Occipital lobe (tissue), 2 donors: ENCODE measurements around the gene PAH. TPM values are rescaled to one million over a fixed set of nuclear protein-coding genes. Genes with fewer than 3 reads are reported as not detected.
"Not testable (repeated sequence)": the region's sequence is repeated elsewhere in the genome, so short reads cannot be mapped to it uniquely, and the experiment has no call there.

Experiments used
- DNase-seq: peaks from one replicate; lab custom pipeline; 2025; lab: John Stamatoyannopoulos, UW
- total RNA-seq: library from RNA; depleted of rRNA; stranded (reverse); fragments of >200 nt; gene quantifications from one replicate; pipeline ENCODE4 v1.2.3, GENCODE V29; 2014

Gene PAH
- total RNA-seq, 1 donor from 2014 or later = 0.16 TPM

DNA sequence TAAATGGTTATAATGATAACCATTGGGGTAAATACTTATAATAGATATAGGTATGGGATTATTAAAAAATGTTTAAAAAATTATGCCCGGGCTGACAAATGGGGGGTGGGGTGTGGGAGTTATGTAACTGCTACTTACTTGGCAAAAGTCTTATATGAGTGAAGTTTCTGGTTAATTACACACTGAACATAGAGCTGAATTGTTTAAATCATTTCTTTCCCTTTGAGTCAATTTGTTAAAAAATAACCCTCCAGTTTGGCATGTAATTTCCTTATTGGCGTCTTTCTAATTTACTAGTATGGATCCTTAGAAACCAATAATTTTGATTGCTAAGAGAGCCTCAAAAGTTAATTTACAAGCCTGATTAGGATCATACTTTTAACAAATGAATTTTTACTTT, 16.7 kb downstream of the PAH start:
- DNase-seq = no peak

DNA sequence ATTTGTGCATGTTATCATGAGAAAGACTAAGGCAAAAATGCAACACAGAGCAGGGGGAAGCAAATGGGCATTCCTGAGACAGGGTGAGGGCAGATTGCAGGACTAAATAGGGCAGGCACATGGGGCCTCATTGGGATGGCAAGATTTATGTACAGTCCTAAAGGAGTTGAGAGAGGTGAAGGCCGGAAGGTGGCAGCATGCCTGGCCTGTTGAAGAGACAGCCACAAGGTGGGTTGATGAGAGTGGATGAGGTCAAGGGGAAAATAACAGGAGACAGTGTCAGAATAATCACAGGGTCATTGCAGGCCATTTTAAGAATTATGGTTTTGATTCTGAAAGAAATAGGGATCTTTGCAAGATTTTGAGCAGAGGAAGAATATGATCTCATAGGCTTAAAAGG, 21.0 kb downstream of the PAH start:
- DNase-seq = no peak

DNA sequence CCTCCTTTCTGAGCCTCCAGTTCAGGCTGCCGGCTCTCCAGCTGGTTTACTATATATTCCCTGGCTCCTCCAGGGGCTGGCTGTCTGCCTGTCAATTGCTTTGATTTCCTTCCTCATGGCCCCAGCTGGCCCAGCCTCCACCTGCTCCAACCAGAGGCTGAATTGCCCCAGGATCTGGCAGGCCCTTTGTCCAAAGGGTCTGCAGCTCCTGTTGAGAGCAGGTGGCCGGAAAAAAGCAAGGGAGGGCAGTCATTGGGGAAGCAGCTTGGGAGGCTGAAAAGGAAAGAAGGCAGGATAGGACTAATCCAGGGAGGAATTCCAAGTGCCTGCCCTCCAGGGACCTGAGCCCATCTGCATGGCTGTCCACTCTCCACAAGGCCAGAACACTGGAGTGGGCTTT, 25.3 kb downstream of the PAH start:
- no peak for DNase-seq

DNA sequence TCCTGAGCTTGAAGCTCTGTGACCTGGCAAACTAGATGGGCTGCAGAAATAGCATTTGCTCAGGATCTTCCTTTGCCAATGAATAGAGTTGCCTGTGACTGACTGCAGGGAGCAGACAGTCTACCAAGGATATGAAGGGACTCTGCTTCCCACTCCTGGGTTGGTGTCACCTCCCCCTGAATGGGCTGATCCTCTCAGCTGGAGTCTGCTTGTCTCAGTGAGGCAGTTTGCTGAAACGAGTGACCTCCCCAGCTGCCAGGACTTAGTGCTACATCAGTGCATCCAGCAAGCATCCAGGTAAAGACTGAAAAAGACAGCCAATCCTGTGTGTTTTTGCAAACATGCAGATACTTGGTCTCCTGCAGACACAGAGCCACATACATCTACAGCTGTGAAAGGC, 28.5 kb downstream of the PAH start:
- no peak for DNase-seq

DNA sequence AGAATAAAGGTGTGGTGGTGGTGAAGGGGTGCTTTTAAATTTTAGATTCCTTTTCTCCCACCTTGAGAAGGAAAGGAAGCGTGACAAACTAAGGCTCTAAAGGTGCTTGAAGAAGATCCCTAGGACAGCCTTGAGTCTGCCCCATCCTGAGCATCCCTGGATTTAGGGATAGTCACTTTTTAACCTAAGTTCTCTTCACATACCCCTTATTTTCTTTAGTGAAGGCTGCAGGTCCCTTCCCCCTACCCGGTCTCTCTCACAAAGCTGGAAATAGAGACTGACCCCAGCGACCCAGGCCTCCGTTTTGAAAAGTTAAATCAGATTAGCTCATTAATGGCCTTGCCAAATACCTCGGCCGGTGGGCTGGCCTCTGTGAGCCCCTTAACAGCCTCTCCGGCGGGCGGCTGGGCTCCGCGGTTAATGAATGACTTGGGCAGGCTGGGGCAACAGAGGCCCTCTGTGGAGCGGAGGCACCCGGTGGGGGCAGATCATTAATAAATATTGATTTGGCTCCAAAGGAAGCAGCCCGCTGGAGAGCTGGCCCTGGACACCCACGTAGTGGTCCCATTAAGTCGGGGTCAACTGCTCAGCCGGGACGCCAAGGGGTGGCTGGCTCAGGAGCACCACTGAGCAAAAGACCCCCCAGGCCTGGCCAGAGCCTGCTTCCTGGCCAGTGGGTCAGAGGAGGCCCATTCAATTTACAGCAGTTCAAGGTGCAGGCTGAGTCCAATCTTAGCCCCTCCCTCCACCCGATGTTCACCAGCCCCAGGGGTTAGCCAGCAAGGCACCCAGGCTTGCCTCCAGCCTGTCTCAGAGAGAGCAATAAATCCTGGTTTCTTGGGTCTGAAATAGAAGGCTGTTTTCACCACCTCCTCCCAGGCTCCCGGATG, 31.8 kb downstream of the PAH start:
- DNase-seq = no peak

DNA sequence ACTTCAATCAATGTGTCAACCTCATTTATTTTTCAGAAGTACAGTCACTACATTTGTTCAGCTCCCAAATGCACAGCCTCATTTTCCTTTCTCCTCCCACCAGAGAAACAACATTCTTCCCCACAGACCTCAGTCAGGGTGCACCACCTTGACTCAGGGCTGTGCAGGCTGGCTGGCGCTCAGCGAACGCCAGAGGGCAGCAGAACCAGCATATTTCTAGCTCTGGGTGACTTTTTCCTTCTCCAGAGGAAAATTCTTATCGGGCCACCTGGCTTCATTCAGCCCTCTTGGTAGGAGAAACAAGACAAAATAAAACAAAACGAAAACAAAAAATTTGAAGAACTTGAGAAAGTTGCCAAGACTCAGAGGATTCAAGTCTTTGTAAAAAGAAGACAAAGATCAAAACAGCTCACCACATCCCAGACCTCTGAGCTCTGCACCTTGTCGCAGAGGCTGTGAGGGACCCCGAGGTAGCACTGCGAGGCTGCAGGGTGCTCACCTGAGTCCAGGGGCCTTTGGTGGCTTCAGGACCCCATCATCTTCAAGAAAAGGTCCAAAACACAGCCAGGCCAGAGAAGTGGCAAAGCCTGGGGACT, 33.7 kb downstream of the PAH start:
- DNase-seq = no peak

DNA sequence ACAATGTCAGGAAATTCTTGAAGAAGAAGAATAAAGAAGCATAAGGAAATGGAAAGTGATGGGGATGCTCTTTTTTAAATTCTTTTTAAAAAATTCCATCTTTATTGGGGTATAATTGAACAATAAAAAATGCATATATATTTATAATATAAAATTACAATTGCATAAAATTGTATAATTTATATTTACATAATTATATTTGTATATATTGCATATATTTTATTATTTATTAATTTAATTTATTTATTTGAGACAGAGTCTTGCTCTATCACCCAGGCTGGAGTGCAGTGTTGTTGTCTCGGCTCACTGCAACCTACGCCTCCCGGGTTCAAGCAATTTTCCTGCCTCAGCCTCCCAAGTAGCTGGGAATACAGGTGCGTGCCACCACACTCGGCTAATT, 36.3 kb downstream of the PAH start:
- no peak for DNase-seq

DNA sequence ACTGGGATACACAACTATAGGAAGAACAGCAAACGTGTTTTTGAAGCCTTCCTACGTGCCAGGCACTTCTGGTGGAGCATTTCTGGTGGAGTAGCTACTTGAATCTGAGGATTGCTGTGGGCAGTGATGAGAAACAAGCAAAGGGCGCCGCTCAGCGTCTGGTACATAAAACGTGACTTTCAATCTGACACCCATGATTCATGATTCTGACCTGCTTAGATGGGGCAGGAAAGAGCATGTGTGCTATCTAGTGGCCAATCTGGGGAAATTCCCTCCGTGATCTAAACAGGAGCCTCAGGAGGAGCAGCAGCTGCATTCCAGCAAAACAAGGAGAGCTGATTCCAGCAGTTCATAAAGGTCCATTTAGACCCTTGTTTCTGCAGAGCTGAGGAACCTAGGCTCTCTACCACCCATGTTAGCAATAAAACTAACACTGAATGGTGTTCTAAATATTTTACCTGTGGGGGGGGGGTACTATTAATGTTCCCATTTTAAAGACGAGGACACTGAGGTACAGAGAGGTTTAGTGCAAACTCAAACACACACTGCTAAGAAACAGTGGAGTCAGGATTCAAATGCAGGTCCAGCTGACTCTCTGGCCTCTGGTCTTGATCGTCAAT, 37.8 kb downstream of the PAH start:
- peak; percentile 59 for DNase-seq

DNA sequence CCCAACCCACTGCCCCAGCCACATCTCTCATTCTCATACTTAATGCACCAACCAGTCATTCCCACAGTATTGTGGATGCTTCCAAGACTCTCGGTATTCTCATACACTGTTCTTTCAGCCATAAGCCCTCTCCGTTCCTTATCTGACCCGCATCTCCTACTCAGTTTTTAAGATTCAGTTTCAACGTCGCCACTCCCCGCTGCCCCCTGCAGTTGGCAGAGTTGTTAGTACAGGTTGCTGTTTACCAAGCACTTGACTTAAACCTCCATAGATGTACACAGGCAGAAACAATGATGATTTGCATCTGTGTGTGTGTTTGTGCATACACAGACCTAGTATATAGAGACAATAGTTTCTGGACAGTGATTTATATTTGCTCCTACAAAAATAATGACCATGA, 40.2 kb downstream of the PAH start:
- no peak for DNase-seq

DNA sequence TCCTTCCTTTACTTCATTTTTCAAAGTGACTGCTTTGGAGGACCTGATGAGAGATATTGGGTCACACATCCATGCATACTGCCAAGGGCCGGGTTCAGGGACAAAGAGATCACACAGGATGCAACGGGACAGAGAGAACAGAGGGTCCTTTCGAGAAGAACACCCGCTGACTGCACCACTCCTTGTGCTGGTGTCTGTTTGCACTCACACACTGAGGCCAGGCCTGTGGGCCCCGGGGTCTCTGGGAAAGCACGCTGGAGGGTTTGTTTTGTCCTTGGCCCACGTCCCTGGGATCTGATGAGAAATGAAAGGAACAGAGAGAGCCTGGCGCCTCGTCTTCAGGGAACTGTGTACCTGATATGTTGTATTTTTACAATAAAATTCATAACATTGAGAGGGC, 42.2 kb downstream of the PAH start:
- no peak for DNase-seq

DNA sequence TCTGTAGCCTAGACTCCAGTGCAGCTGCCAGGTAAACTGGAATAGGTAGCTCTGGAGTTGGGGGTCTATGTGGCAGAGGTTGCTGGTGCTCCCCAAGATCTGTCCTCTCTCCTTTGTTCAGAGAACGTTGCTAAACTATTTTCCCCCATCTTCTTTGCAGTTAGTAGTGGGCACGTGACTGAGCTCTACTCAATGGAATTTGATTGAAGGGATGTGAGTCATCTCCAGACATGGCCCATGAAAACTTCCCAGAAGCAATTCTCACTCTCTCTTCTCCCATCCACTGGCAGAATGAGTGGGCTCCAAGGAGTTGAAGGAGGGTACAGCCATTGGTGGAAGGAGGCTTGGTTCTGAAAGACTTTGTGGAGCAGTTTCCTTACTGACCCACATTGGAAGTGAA, 44.0 kb downstream of the PAH start:
- no peak for DNase-seq

DNA sequence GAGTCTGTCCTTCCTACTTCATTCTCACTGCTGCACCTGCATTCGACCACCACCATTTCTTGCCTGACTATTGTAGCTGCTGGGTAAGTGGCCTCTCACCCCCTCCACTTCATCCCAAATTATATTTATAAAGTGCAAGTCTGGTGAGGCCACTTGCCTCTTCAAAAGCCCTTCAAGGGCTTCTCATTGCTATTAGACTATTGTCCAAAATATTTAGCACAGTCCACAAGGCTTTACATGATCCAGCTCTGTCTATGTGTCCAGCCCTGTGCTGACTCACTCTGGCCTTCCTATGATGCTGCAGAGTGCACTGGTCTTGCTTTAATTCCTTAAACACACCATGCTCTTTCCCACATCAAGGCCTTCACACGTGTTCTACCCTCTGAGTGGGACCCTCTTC, 46.0 kb downstream of the PAH start:
- no peak for DNase-seq

DNA sequence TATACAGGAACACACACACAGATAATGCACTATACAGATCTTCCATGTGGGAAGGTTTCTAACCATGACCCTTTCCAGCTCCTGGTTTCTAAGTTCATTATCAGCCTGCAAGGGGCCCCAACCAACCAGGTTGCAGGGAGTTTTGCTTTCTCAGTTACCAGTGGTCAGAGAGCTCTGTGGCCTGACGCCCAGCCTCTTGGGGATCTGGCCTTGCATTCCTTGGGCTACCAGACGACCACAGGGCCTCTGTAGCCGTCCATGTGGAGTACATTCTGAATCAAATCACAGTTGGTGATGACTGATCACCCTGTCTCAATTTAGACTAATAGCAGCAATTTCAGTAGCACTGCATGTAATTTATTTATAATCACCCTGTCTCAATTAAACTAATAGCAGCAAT, 47.5 kb downstream of the PAH start:
- no peak for DNase-seq

DNA sequence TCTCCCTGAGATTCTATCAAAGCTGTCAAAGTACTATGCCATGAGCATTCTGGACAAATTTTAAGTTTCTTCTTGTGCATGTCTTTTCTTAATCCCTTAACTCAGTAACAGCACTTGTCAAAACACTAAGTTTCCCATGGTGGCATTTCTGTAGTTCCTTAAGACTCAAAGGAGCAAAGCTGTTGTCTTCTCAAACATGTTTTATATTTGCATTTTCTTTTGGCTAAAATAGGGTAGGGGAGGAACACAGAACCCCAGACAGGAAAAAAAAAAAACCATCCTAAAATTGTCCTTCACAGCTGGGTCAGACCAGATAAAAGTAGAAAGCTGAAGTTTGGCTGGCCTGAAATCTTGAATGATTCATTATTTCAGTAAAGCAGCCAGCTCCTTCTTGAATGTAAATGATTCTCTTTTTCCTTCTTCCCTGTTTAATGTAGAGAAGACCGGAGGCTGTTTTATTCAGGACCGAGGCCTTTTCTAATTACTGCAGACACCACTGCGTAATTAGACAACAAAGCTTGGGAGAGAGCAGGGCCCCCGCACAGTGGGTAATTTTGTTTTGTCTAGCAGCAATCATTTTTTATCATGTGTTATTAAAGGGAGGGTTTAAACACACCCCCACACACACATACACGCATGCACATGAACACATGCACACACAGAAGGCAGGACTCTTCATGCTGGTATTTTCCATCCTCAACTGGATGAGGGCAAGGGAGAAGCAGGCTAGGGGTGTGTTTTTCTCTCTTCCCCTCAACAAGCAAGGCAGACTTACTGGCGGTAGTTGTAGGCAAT, 51.0 kb downstream of the PAH start:
- no peak for DNase-seq

DNA sequence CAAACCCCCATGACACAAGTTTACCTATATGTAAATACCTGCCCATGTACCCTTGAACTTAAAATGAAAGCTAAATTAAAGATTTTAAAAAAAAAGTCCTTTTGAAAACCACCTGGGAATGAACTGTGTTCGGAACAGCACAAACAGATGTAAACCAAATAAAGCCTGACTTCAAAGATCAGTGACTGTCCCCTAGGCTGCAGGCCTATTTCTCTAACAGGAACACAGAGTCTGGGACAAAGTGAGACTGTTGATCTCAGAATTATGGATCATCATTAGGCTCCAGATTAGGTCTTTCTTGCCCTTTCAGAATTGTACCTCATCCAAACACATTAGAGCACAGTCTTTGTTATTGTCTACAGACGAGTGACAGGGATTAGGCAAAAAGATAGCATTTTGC, 54.6 kb downstream of the PAH start:
- DNase-seq = no peak

DNA sequence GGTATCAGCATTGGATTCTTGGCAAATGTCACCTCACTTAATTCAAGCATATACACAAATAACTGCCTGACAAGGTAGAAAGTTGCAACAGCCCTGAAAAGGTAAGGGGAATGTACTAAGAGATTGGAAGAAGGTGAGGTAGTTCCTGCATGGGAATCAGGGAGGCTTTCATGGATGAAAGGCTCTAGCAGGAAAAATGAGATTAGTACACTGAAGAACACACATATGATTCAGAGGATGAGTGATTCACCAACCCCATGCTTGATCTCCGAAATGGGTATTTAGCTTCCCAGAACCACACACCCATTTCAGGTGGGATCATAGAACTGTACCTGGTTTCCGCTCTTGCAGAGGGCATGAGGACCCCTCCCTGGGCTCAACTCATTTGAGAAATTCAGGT, 65.8 kb downstream of the PAH start:
- no peak for DNase-seq

DNA sequence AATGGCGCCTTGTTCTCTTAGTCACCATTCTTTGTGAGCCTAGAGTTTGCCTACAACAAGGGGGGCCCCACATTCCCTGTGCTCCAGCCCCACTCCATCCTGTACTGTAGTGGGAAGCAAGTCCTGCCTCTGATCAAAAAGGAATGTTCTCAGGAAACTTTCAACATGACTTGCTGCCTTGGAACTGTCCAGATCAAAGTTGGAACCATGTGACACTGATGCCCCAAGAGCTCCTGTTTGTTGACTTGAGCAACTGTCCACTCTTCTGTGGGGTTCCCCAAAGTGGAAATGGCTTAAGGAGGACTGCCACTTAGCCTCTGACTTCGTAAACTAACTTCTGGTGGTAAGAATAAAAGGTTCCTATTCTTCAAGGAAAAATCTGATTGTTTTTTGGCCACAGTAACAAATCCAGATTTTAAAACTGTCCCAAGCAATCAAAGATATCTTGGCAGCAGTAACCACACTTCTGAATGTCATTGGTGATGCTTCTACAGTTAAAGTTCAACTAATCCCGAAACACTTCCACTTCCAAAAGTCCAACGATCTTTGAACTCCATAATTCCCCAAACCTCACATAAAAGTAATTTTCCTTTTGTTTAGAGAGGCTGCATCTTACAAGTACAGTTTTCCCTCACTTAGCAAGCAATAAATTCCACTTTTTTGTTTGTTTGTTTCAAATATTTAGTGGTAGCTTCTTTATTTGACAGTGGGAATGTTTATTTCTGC, 67.2 kb downstream of the PAH start:
- no peak for DNase-seq

DNA sequence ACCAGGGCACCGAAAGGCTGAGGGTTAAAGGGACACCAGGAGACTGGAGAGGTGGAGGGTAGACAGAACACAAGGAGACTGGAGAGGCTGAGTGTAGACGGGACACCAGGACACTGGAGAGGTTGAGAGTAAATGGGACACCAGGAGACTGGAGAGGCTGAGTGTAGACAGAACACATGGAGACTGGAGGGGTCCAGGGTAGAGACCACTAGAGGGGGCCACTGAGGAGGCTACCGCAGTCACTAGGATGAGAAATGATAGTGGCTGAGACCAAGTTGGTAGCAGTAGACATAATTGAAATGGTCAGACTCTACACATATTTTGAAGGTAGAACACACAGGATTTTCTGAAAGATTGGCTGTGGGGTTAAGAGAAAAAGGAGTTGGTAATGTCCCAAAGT, 68.2 kb downstream of the PAH start:
- DNase-seq = no peak

DNA sequence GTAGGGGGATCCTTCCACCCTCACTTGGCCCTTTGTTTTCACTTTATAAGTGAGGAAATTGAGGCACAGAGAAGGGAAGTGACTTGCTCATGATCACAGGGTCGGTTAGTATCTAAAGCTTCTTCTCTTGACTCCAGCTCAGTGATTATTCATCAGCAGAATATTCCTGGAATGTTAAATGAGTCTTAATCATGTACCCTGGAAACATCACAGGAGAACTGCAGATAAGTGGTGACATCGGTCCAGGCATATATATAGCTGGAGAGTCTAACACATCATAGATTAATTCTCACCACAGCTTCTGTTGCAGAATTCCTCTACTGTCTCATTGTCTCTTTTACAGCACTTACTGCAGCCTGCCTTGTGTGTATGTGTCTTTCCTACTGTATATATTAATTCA, 69.9 kb downstream of the PAH start:
- DNase-seq = no peak

DNA sequence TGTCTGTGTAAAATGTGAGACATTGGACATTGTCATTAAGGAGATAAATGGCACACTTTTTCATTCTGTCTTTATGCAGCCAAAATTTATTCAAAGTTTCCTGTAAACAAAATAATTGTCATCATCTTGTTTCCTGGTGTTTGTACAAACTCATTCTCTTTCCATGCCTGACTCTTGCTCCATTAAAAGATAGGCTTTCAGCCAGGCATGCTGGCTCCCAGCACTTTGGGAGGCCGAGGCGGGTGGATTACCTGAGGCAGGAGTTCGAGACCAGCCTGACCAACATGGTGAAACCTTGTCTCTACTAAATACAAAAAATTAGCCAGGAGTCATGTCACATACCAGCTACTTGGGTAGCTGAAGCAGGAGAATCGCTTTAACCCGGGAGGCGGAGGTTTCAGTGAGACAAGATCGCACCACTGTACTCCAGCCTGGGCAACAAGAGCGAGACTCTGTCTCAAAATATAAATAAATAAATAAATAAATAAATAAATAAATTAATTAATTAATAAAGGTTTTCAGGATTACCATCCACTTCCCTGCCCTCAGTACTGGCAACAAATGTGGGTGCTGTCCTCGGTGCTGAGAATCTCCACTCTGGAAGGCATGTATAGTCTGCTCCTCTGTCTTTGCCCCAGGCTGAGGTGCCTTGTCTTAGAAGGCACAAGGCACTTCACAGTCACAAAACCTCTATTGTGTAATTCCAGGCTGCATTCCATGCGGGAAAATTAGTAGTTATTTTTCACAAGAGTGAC, 83.2 kb downstream of the PAH start:
- DNase-seq = no peak

DNA sequence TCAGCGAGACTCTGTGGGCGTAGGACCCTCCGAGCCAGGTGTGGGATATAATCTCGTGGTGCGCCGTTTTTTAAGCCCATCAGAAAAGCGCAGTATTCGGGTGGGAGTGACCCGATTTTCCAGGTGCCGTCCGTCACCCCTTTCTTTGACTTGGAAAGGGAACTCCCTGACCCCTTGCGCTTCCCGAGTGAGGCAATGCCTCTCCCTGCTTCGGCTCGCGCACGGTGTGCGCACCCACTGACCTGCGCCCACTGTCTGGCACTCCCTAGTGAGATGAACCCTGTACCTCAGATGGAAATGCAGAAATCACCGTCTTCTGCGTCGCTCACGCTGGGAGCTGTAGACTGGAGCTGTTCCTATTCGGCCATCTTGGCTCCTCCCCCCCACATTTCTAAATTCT, 84.2 kb downstream of the PAH start:
- not testable (repeated sequence) for DNase-seq
